Measurements from ENCODE around the gene SEMA3C.

Gene SEMA3C

GRCh38 chr7:80843018-80843677, 75.7 kb downstream of the SEMA3C start:
- no peak overlapping the region for H3K4ac ChIP-seq (ENCODE audit: low read length)
- H3K27ac ChIP-seq (replicated peaks; ENCODE audit: low read length) = no peak overlapping the region
- no peak overlapping the region for H2BK120ac ChIP-seq (ENCODE audit: low read depth, low read length)
- no peak for DNase-seq (ENCODE audit: low spot score)
- no peak overlapping the region for H3K4me3 ChIP-seq (ENCODE audit: low read length in 2 of 2)
- H3K4me1 ChIP-seq (ENCODE audit: control insufficient read depth in 2 of 2, insufficient read depth in 1 of 2, low read depth in 1 of 2, low read length in 2 of 2) = peaks cover 3 to 43% of the 10 kb centered on the region in 2 donors
- H3K23ac ChIP-seq (ENCODE audit: low read depth, low read length, poor library complexity) = no peak overlapping the region
- H3K9me3 ChIP-seq (replicated peaks in 1 of 2; ENCODE audit: control insufficient read depth in 2 of 2, insufficient read depth in 1 of 2, low read depth in 1 of 2, low read length in 2 of 2) = no peaks in the 10 kb centered on the region
- no peaks in the 10 kb centered on the region for H3K79me1 ChIP-seq (ENCODE audit: low read depth, low read length)
- H4K91ac ChIP-seq (ENCODE audit: low read depth, low read length, poor library complexity) = no peak overlapping the region
- H2AK5ac ChIP-seq (ENCODE audit: low read depth, low read length) = no peak overlapping the region
- H3K9ac ChIP-seq (ENCODE audit: low read depth, low read length, poor library complexity) = no peak overlapping the region
- WGBS, 2 donors (ENCODE audit: extremely low coverage in 2 of 2, insufficient read length in 2 of 2, insufficient replicate concordance in 1 of 2) = 100% methylated on average over 1 of the region's 2 CpGs; no CpG with 5 or more reads in 1 of the 2 donors
- no peak overlapping the region for H4K8ac ChIP-seq (ENCODE audit: low read depth, low read length)
- H2AFZ ChIP-seq (ENCODE audit: low read length) = peak overlapping the region; percentile 1
- no peak overlapping the region for H3K14ac ChIP-seq (ENCODE audit: low read length)
- H3K4me2 ChIP-seq (ENCODE audit: insufficient read depth, low read length, poor library complexity, severe bottlenecking) = no peak overlapping the region
- H3K27me3 ChIP-seq (ENCODE audit: control insufficient read depth in 3 of 3, insufficient read depth in 3 of 3, low read depth in 1 of 3, low read length in 3 of 3) = no peaks in the 10 kb centered on the region
- no peak overlapping the region for H2BK12ac ChIP-seq (ENCODE audit: low read length)
- H2BK5ac ChIP-seq (ENCODE audit: low read length) = no peak overlapping the region
- H3K18ac ChIP-seq (ENCODE audit: low read length) = no peak overlapping the region
- no peaks in the 10 kb centered on the region for H3K36me3 ChIP-seq (replicated peaks in 1 of 2; ENCODE audit: control insufficient read depth in 2 of 2, insufficient read depth in 2 of 2, low read length in 2 of 2)
- H2BK15ac ChIP-seq (ENCODE audit: low read length) = no peak overlapping the region

GRCh38 chr7:80842022-80842790, 76.6 kb downstream of the SEMA3C start:
- DNase-seq (ENCODE audit: low spot score) = peak; percentile 15
- Histone ChIP-seq H3K27ac (replicated peaks; ENCODE audit: low read length) (no peak overlapping the region), H3K4me1 (ENCODE audit: control insufficient read depth in 2 of 2, insufficient read depth in 1 of 2, low read depth in 1 of 2, low read length in 2 of 2) (peaks cover 3 to 43% of the 10 kb centered on the region in 2 donors)

GRCh38 chr7:80841423-80841955, 77.4 kb downstream of the SEMA3C start:
- no peak overlapping the region for H3K18ac ChIP-seq (ENCODE audit: low read length)
- H3K9me3 ChIP-seq (replicated peaks in 1 of 2; ENCODE audit: control insufficient read depth in 2 of 2, insufficient read depth in 1 of 2, low read depth in 1 of 2, low read length in 2 of 2) = no peaks in the 10 kb centered on the region
- no peak overlapping the region for H2AK5ac ChIP-seq (ENCODE audit: low read depth, low read length)
- H3K79me1 ChIP-seq (ENCODE audit: low read depth, low read length) = no peaks in the 10 kb centered on the region
- H3K9ac ChIP-seq (ENCODE audit: low read depth, low read length, poor library complexity) = no peak overlapping the region
- H3K27me3 ChIP-seq (ENCODE audit: control insufficient read depth in 3 of 3, insufficient read depth in 3 of 3, low read depth in 1 of 3, low read length in 3 of 3) = no peaks in the 10 kb centered on the region
- no peaks in the 10 kb centered on the region for H3K36me3 ChIP-seq (replicated peaks in 1 of 2; ENCODE audit: control insufficient read depth in 2 of 2, insufficient read depth in 2 of 2, low read length in 2 of 2)
- H2BK12ac ChIP-seq (ENCODE audit: low read length) = no peak overlapping the region
- H3K4me3 ChIP-seq (ENCODE audit: low read length in 2 of 2) = no peak overlapping the region
- peaks cover 3 to 43% of the 10 kb centered on the region in 2 donors for H3K4me1 ChIP-seq (ENCODE audit: control insufficient read depth in 2 of 2, insufficient read depth in 1 of 2, low read depth in 1 of 2, low read length in 2 of 2)
- H2BK5ac ChIP-seq (ENCODE audit: low read length) = no peak overlapping the region
- no peak for DNase-seq (ENCODE audit: low spot score)
- H3K23ac ChIP-seq (ENCODE audit: low read depth, low read length, poor library complexity) = no peak overlapping the region
- no peak overlapping the region for H4K8ac ChIP-seq (ENCODE audit: low read depth, low read length)
- H3K4me2 ChIP-seq (ENCODE audit: insufficient read depth, low read length, poor library complexity, severe bottlenecking) = no peak overlapping the region
- no peak overlapping the region for H2AFZ ChIP-seq (ENCODE audit: low read length)
- H3K27ac ChIP-seq (replicated peaks; ENCODE audit: low read length) = no peak overlapping the region
- no peak overlapping the region for H3K4ac ChIP-seq (ENCODE audit: low read length)
- no peak overlapping the region for H2BK15ac ChIP-seq (ENCODE audit: low read length)
- H3K14ac ChIP-seq (ENCODE audit: low read length) = no peak overlapping the region
- no peak overlapping the region for H2BK120ac ChIP-seq (ENCODE audit: low read depth, low read length)
- H4K91ac ChIP-seq (ENCODE audit: low read depth, low read length, poor library complexity) = no peak overlapping the region

More at GRCh38 chr7:80842022-80842790, 76.6 kb downstream of the SEMA3C start:
- H3K23ac ChIP-seq (ENCODE audit: low read depth, low read length, poor library complexity) = no peak overlapping the region
- no peak overlapping the region for H3K9ac ChIP-seq (ENCODE audit: low read depth, low read length, poor library complexity)
- no peak overlapping the region for H2BK12ac ChIP-seq (ENCODE audit: low read length)
- peak overlapping the region; percentile 1 for H2AFZ ChIP-seq (ENCODE audit: low read length)
- H2AK5ac ChIP-seq (ENCODE audit: low read depth, low read length) = no peak overlapping the region
- H3K4me2 ChIP-seq (ENCODE audit: insufficient read depth, low read length, poor library complexity, severe bottlenecking) = no peak overlapping the region
- no peak overlapping the region for H3K4ac ChIP-seq (ENCODE audit: low read length)
- H3K14ac ChIP-seq (ENCODE audit: low read length) = no peak overlapping the region
- no peak overlapping the region for H4K8ac ChIP-seq (ENCODE audit: low read depth, low read length)
- H2BK5ac ChIP-seq (ENCODE audit: low read length) = no peak overlapping the region
- H3K36me3 ChIP-seq (replicated peaks in 1 of 2; ENCODE audit: control insufficient read depth in 2 of 2, insufficient read depth in 2 of 2, low read length in 2 of 2) = no peaks in the 10 kb centered on the region
- no peaks in the 10 kb centered on the region for H3K79me1 ChIP-seq (ENCODE audit: low read depth, low read length)
- no CpG with 5 or more reads among the region's 4 CpGs for WGBS, 2 donors (ENCODE audit: extremely low coverage in 2 of 2, insufficient read length in 2 of 2, insufficient replicate concordance in 1 of 2)
- H2BK120ac ChIP-seq (ENCODE audit: low read depth, low read length) = no peak overlapping the region
- H3K18ac ChIP-seq (ENCODE audit: low read length) = no peak overlapping the region
- H2BK15ac ChIP-seq (ENCODE audit: low read length) = no peak overlapping the region
- H4K91ac ChIP-seq (ENCODE audit: low read depth, low read length, poor library complexity) = no peak overlapping the region
- H3K27me3 ChIP-seq (ENCODE audit: control insufficient read depth in 3 of 3, insufficient read depth in 3 of 3, low read depth in 1 of 3, low read length in 3 of 3) = no peaks in the 10 kb centered on the region
- no peak overlapping the region for H3K4me3 ChIP-seq (ENCODE audit: low read length in 2 of 2)
- no peaks in the 10 kb centered on the region for H3K9me3 ChIP-seq (replicated peaks in 1 of 2; ENCODE audit: control insufficient read depth in 2 of 2, insufficient read depth in 1 of 2, low read depth in 1 of 2, low read length in 2 of 2)

GRCh38 chr7:80840681-80841080, 78.2 kb downstream of the SEMA3C start:
- H2AFZ ChIP-seq (ENCODE audit: low read length) = no peak overlapping the region
- no peak overlapping the region for H3K18ac ChIP-seq (ENCODE audit: low read length)
- no peak overlapping the region for H3K4me3 ChIP-seq (ENCODE audit: low read length in 2 of 2)
- no peak overlapping the region for H2BK12ac ChIP-seq (ENCODE audit: low read length)
- no peak overlapping the region for H3K14ac ChIP-seq (ENCODE audit: low read length)
- WGBS, 2 donors (ENCODE audit: extremely low coverage in 2 of 2, insufficient read length in 2 of 2, insufficient replicate concordance in 1 of 2) = no CpG with 5 or more reads among the region's 2 CpGs
- no peak overlapping the region for H3K9ac ChIP-seq (ENCODE audit: low read depth, low read length, poor library complexity)
- no peak overlapping the region for H4K91ac ChIP-seq (ENCODE audit: low read depth, low read length, poor library complexity)
- H3K4me2 ChIP-seq (ENCODE audit: insufficient read depth, low read length, poor library complexity, severe bottlenecking) = no peak overlapping the region
- no peak overlapping the region for H3K23ac ChIP-seq (ENCODE audit: low read depth, low read length, poor library complexity)
- H2BK15ac ChIP-seq (ENCODE audit: low read length) = no peak overlapping the region
- no peak overlapping the region for H2AK5ac ChIP-seq (ENCODE audit: low read depth, low read length)
- H3K4ac ChIP-seq (ENCODE audit: low read length) = no peak overlapping the region
- H3K27ac ChIP-seq (replicated peaks; ENCODE audit: low read length) = no peak overlapping the region
- no peak overlapping the region for H2BK120ac ChIP-seq (ENCODE audit: low read depth, low read length)
- H3K79me1 ChIP-seq (ENCODE audit: low read depth, low read length) = no peaks in the 10 kb centered on the region
- no peaks in the 10 kb centered on the region for H3K36me3 ChIP-seq (replicated peaks in 1 of 2; ENCODE audit: control insufficient read depth in 2 of 2, insufficient read depth in 2 of 2, low read length in 2 of 2)
- DNase-seq (ENCODE audit: low spot score) = no peak
- H4K8ac ChIP-seq (ENCODE audit: low read depth, low read length) = no peak overlapping the region
- H3K9me3 ChIP-seq (replicated peaks in 1 of 2; ENCODE audit: control insufficient read depth in 2 of 2, insufficient read depth in 1 of 2, low read depth in 1 of 2, low read length in 2 of 2) = no peaks in the 10 kb centered on the region
- H2BK5ac ChIP-seq (ENCODE audit: low read length) = no peak overlapping the region
- H3K27me3 ChIP-seq (ENCODE audit: control insufficient read depth in 3 of 3, insufficient read depth in 3 of 3, low read depth in 1 of 3, low read length in 3 of 3) = no peaks in the 10 kb centered on the region
- H3K4me1 ChIP-seq (ENCODE audit: control insufficient read depth in 2 of 2, insufficient read depth in 1 of 2, low read depth in 1 of 2, low read length in 2 of 2) = peaks cover 3 to 43% of the 10 kb centered on the region in 2 donors
